B cell (primary cell): Measurements from ENCODE around the gene GRK1.

Experiments
- CTCF ChIP-seq: fragments of 200-600 bp; IDR thresholded peaks from one replicate; pipeline ENCODE4 v1.8.0; 2022; ENCODE audit warnings: antibody characterized with exemption, mild to moderate bottlenecking
- EZH2 ChIP-seq: IDR thresholded peaks from 2 replicates; pipeline ENCODE4 v1.6.1; 2012; ENCODE audit warnings: borderline replicate concordance, low read depth, mild to moderate bottlenecking, moderate library complexity, low read length; ENCODE audit not compliant: insufficient read depth, poor library complexity, severe bottlenecking

GRCh38 chr13:113654175-113654560 lies 12.9 kb upstream of the GRK1 start:
- TF ChIP-seq CTCF (no peak), EZH2 (no peak)
